Loucy (cell line): ENCODE data around the gene TPSB2.

Experiments used
- H2AFZ ChIP-seq: fragments of 200-600 bp; sonication (generic); 2 replicates; pipeline ENCODE4 v1.6.0; 2016; ENCODE audit warnings: antibody characterized with exemption, mild to moderate bottlenecking, low read length, moderate library complexity
- H3F3A ChIP-seq: fragments of 200-600 bp; 2 replicates; pipeline ENCODE4 v1.6.0; 2016; ENCODE audit warnings: antibody characterized with exemption, low read depth, mild to moderate bottlenecking
- H3K27me3 ChIP-seq: fragments of 200-600 bp; sonication (generic); 2 replicates; pipeline ENCODE4 v1.6.1; 2014; ENCODE audit warnings: low read length, mild to moderate bottlenecking; ENCODE audit not compliant: insufficient read depth, poor library complexity, severe bottlenecking
- H3K36me3 ChIP-seq: fragments of 200-600 bp; sonication (generic); 2 replicates; pipeline ENCODE4 v1.6.1; 2016; ENCODE audit warnings: low read length; ENCODE audit not compliant: insufficient read depth
- H3K4me1 ChIP-seq: fragments of 200-600 bp; sonication (generic); 2 replicates; pipeline ENCODE4 v1.5.1; 2014; ENCODE audit warnings: low read length, mild to moderate bottlenecking; ENCODE audit not compliant: insufficient read depth, poor library complexity, severe bottlenecking
- H3K4me2 ChIP-seq: fragments of 200-600 bp; sonication (generic); 2 replicates; pipeline ENCODE4 v1.6.0; 2014; ENCODE audit warnings: antibody characterized with exemption, low read length, low read depth, mild to moderate bottlenecking; ENCODE audit not compliant: poor library complexity, severe bottlenecking
- H3K4me3 ChIP-seq: fragments of 200-600 bp; sonication (generic); 2 replicates; pipeline ENCODE4 v1.5.1; 2014; ENCODE audit warnings: low read length, mild to moderate bottlenecking, mixed read lengths; ENCODE audit not compliant: poor library complexity, severe bottlenecking
- H3K79me2 ChIP-seq: fragments of 200-600 bp; sonication (generic); 2 replicates; pipeline ENCODE4 v1.6.1; 2014; ENCODE audit warnings: low read length; ENCODE audit not compliant: insufficient read depth
- H3K9ac ChIP-seq: fragments of 200-600 bp; sonication (generic); 2 replicates; pipeline ENCODE4 v1.6.0; 2014; ENCODE audit warnings: mild to moderate bottlenecking, low read depth, low read length, moderate library complexity; ENCODE audit not compliant: poor library complexity, severe bottlenecking
- H3K9me2 ChIP-seq: fragments of 200-600 bp; sonication (generic); replicated peaks from 2 replicates; pipeline ENCODE4 v1.6.1; 2016; ENCODE audit warnings: low read depth, low read length, mixed read lengths
- H3K9me3 ChIP-seq: fragments of 200-600 bp; sonication (generic); 2 replicates; pipeline ENCODE4 v1.6.1; 2014; ENCODE audit warnings: mild to moderate bottlenecking, antibody characterized with exemption, low read length, low read depth; ENCODE audit not compliant: insufficient read depth
- H4K20me1 ChIP-seq: fragments of 200-600 bp; sonication (generic); 2 replicates; pipeline ENCODE4 v1.6.0; 2014; ENCODE audit warnings: antibody characterized with exemption, low read length, mild to moderate bottlenecking; ENCODE audit not compliant: insufficient read depth, poor library complexity, severe bottlenecking
- EZH2phosphoT487 ChIP-seq: fragments of 200-600 bp; IDR thresholded peaks from 2 replicates; pipeline ENCODE4 v1.6.1; 2018; ENCODE audit warnings: antibody characterized with exemption, mild to moderate bottlenecking, moderate library complexity, borderline replicate concordance
- TF ChIP-seq, protein P1 (sequence below): fragments of 200-600 bp; sonication (generic); conservative IDR thresholded peaks from 2 replicates; pipeline ENCODE4 v1.5.1; 2014; ENCODE audit warnings: mild to moderate bottlenecking, antibody characterized with exemption, low read length

TPSB2 gene

DNA sequence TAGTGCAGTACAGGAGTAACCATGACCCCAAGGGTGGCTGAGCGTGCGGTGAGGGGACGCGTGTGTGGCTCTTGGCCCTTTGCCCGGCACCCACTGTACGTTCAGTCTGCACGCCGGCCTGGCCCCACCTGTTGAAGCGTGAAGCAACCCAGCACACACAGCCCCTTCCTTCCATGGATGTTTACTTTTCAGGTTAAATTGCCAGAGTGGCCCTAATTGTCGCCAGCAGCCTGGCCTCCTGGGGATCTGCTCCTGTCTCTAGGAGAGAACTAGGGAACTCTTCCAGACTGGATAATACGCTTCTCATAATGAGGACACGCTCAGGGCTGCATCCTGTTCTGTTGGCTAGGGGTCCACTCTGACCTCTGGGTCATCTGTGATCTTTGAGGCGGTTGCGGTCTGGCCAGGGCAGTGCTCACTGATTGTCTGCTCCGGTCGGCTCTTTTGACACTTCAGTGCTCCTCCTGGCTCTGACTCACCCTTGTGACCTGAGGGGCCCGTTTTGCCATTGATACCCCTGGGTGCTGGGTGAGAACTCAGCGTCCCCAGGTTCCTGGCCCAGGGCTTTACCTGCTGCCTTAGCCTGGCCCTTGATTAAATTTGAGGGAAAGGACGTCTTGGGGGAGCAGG lies 32.6 kb downstream of the TPSB2 start:
- no peaks in the 10 kb centered on the region for H3K9me2 ChIP-seq
- H3K9ac ChIP-seq = no peak overlapping the region
- H3K79me2 ChIP-seq = no peaks in the 10 kb centered on the region
- H3K9me3 ChIP-seq = no peaks in the 10 kb centered on the region
- no peaks in the 10 kb centered on the region for H3K27me3 ChIP-seq
- TF ChIP-seq EZH2phosphoT487 = no peak
- TF ChIP-seq, protein P1, sequence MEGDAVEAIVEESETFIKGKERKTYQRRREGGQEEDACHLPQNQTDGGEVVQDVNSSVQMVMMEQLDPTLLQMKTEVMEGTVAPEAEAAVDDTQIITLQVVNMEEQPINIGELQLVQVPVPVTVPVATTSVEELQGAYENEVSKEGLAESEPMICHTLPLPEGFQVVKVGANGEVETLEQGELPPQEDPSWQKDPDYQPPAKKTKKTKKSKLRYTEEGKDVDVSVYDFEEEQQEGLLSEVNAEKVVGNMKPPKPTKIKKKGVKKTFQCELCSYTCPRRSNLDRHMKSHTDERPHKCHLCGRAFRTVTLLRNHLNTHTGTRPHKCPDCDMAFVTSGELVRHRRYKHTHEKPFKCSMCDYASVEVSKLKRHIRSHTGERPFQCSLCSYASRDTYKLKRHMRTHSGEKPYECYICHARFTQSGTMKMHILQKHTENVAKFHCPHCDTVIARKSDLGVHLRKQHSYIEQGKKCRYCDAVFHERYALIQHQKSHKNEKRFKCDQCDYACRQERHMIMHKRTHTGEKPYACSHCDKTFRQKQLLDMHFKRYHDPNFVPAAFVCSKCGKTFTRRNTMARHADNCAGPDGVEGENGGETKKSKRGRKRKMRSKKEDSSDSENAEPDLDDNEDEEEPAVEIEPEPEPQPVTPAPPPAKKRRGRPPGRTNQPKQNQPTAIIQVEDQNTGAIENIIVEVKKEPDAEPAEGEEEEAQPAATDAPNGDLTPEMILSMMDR = no peak
- H3K4me3 ChIP-seq = no peak overlapping the region
- no peaks in the 10 kb centered on the region for H3F3A ChIP-seq
- H3K4me2 ChIP-seq = no peak overlapping the region
- no peaks in the 10 kb centered on the region for H4K20me1 ChIP-seq
- no peak overlapping the region for H2AFZ ChIP-seq
- H3K36me3 ChIP-seq = no peaks in the 10 kb centered on the region
- no peaks in the 10 kb centered on the region for H3K4me1 ChIP-seq

DNA sequence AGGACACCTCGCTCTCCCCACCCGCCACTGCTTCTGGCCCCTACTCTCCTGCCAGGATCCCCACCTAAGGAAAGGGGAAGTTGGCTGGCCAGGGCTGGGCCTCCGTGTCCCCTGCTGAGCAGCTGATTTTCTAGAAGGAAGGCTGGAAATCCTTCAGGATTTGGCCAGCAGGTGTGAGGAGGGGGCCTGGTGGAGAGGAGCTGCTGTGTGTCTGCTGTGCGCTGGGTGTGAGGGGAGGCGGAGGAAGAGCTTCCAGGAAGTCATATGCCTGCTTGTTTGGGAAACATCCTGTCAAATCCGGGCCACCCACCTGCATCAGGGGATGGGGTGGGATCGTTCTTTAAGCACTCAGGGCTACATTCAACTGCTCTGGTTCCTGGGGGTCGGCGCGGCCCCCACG lies 33.5 kb downstream of the TPSB2 start:
- no peaks in the 10 kb centered on the region for H3K36me3 ChIP-seq
- no peaks in the 10 kb centered on the region for H3F3A ChIP-seq
- H3K27me3 ChIP-seq = no peaks in the 10 kb centered on the region
- no peaks in the 10 kb centered on the region for H3K9me3 ChIP-seq
- TF ChIP-seq, protein P1 = no peak
- no peak for TF ChIP-seq EZH2phosphoT487
- H3K4me3 ChIP-seq = no peak overlapping the region
- H3K9me2 ChIP-seq = no peaks in the 10 kb centered on the region
- no peak overlapping the region for H3K4me2 ChIP-seq
- H3K4me1 ChIP-seq = no peaks in the 10 kb centered on the region
- H3K9ac ChIP-seq = no peak overlapping the region
- H4K20me1 ChIP-seq = no peaks in the 10 kb centered on the region
- H2AFZ ChIP-seq = no peak overlapping the region
- H3K79me2 ChIP-seq = no peaks in the 10 kb centered on the region

DNA sequence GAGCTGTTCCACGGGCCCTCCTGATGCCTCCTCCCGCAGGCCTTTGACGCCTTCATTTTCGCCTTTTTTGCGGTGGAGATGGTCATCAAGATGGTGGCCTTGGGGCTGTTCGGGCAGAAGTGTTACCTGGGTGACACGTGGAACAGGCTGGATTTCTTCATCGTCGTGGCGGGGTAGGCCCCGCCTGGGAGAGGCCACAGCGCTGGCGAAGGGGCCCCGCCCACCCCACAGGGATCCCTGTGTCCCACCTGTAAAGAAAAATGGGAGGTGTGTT lies 34.7 kb downstream of the TPSB2 start:
- Histone ChIP-seq H3K4me3 (no peak overlapping the region), H3K9ac (no peak overlapping the region), H3K9me3 (no peaks in the 10 kb centered on the region), H2AFZ (no peak overlapping the region), H3K4me1 (no peaks in the 10 kb centered on the region), H3K79me2 (no peaks in the 10 kb centered on the region), H4K20me1 (no peaks in the 10 kb centered on the region), H3K36me3 (no peaks in the 10 kb centered on the region), H3K9me2 (no peaks in the 10 kb centered on the region), H3K27me3 (no peaks in the 10 kb centered on the region), H3K4me2 (no peak overlapping the region), H3F3A (no peaks in the 10 kb centered on the region)
- TF ChIP-seq, protein P1 = no peak
- no peak for TF ChIP-seq EZH2phosphoT487
